ENCODE results near the gene SPAG4.

The SPAG4 gene

DNA sequence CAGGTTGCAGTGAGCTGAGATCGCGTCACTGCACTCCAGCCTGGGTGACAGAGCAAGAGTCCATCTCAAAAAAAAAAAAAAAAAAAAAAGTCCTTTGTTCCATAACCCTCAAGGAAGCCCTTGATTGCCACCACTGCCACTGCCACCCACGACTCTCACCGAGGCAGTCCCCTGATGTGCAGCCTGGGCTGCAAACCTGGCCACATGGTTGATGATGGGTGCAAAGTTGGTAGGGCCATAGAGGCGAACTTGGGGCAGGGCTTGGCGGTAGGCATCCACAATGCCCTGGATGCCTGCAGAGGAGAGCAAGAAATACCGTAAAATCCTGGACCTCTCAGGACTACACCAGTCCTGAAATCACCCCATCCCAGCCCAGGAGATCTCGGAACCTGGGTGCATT is 11.5 kb downstream of the SPAG4 start:
- Histone ChIP-seq H3K36me3 (peaks cover 66% of the 10 kb centered on the region), H3K4me3 (ENCODE audit: low read depth in 1 of 2, low read length in 1 of 2) (no peak overlapping the region), H3K27me3 (no peaks in the 10 kb centered on the region), H3K27ac (no peak overlapping the region), H3K4me1 (ENCODE audit: control insufficient read depth in 1 of 2, insufficient read depth in 1 of 2, low read depth in 1 of 2, low read length in 1 of 2) (peaks cover 35 to 37% of the 10 kb centered on the region in 2 experiments), H3K9me3 (no peaks in the 10 kb centered on the region)
- TF ChIP-seq CTCF (IDR thresholded peaks at IDR 0.05): no peak

DNA sequence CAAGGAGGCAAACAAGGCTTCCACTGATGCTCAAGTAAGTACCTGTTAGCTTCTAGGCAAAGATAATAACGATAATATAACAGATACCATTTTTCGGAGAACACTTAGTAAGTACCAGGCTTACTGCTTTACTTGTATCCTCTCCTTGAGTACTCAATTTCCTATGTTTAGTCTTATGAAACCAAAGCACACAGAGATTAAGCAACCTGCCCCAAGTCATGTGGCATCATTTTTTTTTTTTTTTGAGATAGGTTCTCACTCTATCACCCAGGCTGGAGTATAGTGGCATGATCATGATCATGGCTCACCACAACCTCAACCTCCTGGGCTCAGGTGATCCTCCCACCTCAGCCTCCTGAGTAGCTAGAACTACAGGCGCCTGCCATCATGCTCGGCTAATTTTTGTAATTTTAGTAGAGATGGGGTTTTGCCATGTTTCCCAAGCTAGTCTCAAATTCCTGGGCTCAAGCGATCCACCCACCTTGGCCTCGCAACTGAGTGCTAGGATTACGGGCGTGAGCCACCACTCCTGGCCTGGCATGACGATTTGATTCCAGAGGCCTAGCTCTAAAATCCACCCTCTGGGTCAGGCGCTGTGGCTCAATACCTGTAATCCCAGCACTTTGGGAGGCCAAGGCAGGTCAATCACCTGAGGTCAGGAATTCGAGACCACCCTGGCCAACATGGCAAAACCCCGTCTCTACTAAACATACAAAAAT is 14.0 kb downstream of the SPAG4 start:
- TF ChIP-seq CTCF (IDR thresholded peaks at IDR 0.05): no peak
- peak overlapping the region; percentile 3 to 16 for H3K4me3 ChIP-seq (ENCODE audit: low read depth in 1 of 2, low read length in 1 of 2)
- peak overlapping the region; percentile 83 for H3K27ac ChIP-seq
- no peaks in the 10 kb centered on the region for H3K27me3 ChIP-seq
- peaks cover 27 to 29% of the 10 kb centered on the region in 2 experiments for H3K4me1 ChIP-seq (ENCODE audit: control insufficient read depth in 1 of 2, insufficient read depth in 1 of 2, low read depth in 1 of 2, low read length in 1 of 2)
- H3K36me3 ChIP-seq: peaks cover 72% of the 10 kb centered on the region
- no peaks in the 10 kb centered on the region for H3K9me3 ChIP-seq

DNA sequence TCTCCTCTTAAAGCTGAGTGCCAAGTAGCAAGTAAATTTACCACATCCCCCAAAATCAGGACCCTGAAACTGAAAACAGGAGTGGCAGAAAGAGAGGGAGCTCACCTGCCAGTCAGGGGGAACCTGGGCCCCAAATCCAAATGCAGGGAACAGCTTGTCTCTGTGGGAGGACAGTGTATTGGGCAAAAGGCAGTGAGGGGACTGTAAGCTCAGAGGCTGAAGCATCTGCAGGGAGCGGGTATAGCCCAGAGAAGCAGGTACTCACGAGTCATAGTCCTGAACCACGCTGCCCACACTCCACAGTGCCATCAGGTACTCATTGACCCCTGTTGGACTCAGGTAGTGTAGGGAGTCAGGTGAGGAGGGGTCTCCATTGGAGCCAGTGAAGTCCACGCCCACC is 15.0 kb downstream of the SPAG4 start:
- peaks cover 62% of the 10 kb centered on the region for H3K36me3 ChIP-seq
- no peaks in the 10 kb centered on the region for H3K27me3 ChIP-seq
- H3K4me1 ChIP-seq (ENCODE audit: control insufficient read depth in 1 of 2, insufficient read depth in 1 of 2, low read depth in 1 of 2, low read length in 1 of 2): peaks cover 27 to 29% of the 10 kb centered on the region in 2 experiments
- no peak overlapping the region for H3K4me3 ChIP-seq (ENCODE audit: low read depth in 1 of 2, low read length in 1 of 2)
- no peaks in the 10 kb centered on the region for H3K9me3 ChIP-seq
- H3K27ac ChIP-seq: peak overlapping the region; percentile 83
- no peak for TF ChIP-seq CTCF (IDR thresholded peaks at IDR 0.05)

- H3K4me1 ChIP-seq (ENCODE audit: control insufficient read depth in 1 of 2, insufficient read depth in 1 of 2, low read depth in 1 of 2, low read length in 1 of 2): peaks cover 27 to 29% of the 10 kb centered on the region in 2 experiments
- H3K4me3 ChIP-seq (ENCODE audit: low read depth in 1 of 2, low read length in 1 of 2): no peak overlapping the region
- TF ChIP-seq CTCF (IDR thresholded peaks at IDR 0.05): no peak
- no peaks in the 10 kb centered on the region for H3K9me3 ChIP-seq
- H3K27me3 ChIP-seq: no peaks in the 10 kb centered on the region
- peaks cover 42% of the 10 kb centered on the region for H3K36me3 ChIP-seq
- H3K27ac ChIP-seq: no peak overlapping the region
Measured at GRCh38 chr20:35632539-35633115, 17.0 kb downstream of the SPAG4 start.

- Histone ChIP-seq H3K27me3 (no peaks in the 10 kb centered on the region), H3K36me3 (peaks cover 23% of the 10 kb centered on the region), H3K4me1 (ENCODE audit: control insufficient read depth in 1 of 2, insufficient read depth in 1 of 2, low read depth in 1 of 2, low read length in 1 of 2) (peaks cover 4 to 6% of the 10 kb centered on the region in 2 experiments), H3K4me3 (ENCODE audit: low read depth in 1 of 2, low read length in 1 of 2) (no peak overlapping the region), H3K27ac (no peak overlapping the region), H3K9me3 (no peaks in the 10 kb centered on the region)
- TF ChIP-seq CTCF (IDR thresholded peaks at IDR 0.05): no peak
Measured at GRCh38 chr20:35635652-35636051, 20.0 kb downstream of the SPAG4 start.
